Activated CD4-positive, alpha-beta T cell treated with anti-CD3 and anti-CD28 coated beads, Interleukin-2, amount 10 ng/mL, durations not matched to agents 7 days and 5 days (primary cell): Measurements from ENCODE around the gene FNTB. TPM values are rescaled to one million over a fixed set of nuclear protein-coding genes. Genes with fewer than 3 reads are reported as not detected.
"Not testable (repeated sequence)": the region's sequence is repeated elsewhere in the genome, so short reads cannot be mapped to it uniquely, and the experiment has no call there.

Experiments used
- CTCF ChIA-PET: fragments of 350-600 bp; sonication (Branson Sonifier 250); formaldehyde crosslinking; loops from one replicate; lab custom pipeline; 2021; ENCODE audit warnings: antibody characterized with exemption; lab: Charles Lee
- POLR2A ChIA-PET: fragments of 350-600 bp; sonication (Branson Sonifier 250); formaldehyde crosslinking; loops from one replicate; lab custom pipeline; 2021; ENCODE audit warnings: antibody characterized with exemption; lab: Charles Lee
- DNase-seq: peaks from one replicate; pipeline ENCODE4 v3.0.0-alpha.2; 2020
- H3K27ac Mint-ChIP-seq: one replicate; pipeline ENCODE4 v1.8.0; 2021; ENCODE audit warnings: mild to moderate bottlenecking, moderate library complexity, mixed read lengths
- H3K27me3 Mint-ChIP-seq: one replicate; pipeline ENCODE4 v1.8.0; 2021; ENCODE audit warnings: mixed read lengths
- H3K36me3 Mint-ChIP-seq: one replicate; pipeline ENCODE4 v1.8.0; 2021; ENCODE audit warnings: low read depth, mixed read lengths
- H3K4me1 Mint-ChIP-seq: one replicate; pipeline ENCODE4 v1.8.0; 2021; ENCODE audit warnings: mixed read lengths
- H3K4me3 Mint-ChIP-seq: one replicate; pipeline ENCODE4 v1.8.0; 2021; ENCODE audit warnings: mild to moderate bottlenecking, moderate library complexity, mixed read lengths
- H3K9me3 Mint-ChIP-seq: one replicate; pipeline ENCODE4 v1.8.0; 2021; ENCODE audit warnings: mixed read lengths
- total RNA-seq, 2 experiments: library from RNA; stranded (reverse); gene quantifications; one replicate each; pipeline ENCODE4 v1.2.3, GENCODE V29; 2021

Gene FNTB
- total RNA-seq, 2 experiments from 2014 or later: 16.7 to 21.4 TPM

GRCh38 chr14:65075628-65076325, 89.1 kb downstream of the FNTB start:
- Mint-ChIP-seq H3K27ac (no peak overlapping the region), H3K4me1 (peaks cover 41% of the 10 kb centered on the region), H3K27me3 (no peaks in the 10 kb centered on the region), H3K36me3 (peaks cover 55% of the 10 kb centered on the region), H3K9me3 (no peaks in the 10 kb centered on the region), H3K4me3 (no peak overlapping the region)
- DNase-seq: no peak
- CTCF ChIA-PET: interaction anchor here (0.9 to 2.2 kb wide), 4 partner anchors 9 to 23 kb away, joined by 3 to 6 read pairs (median 4); no protein-coding TSS in a partner anchor
- POLR2A ChIA-PET: no interaction called here

GRCh38 chr14:65077318-65077717, 90.6 kb downstream of the FNTB start:
- H3K4me1 Mint-ChIP-seq: peaks cover 56% of the 10 kb centered on the region
- no peak overlapping the region for H3K4me3 Mint-ChIP-seq
- no peaks in the 10 kb centered on the region for H3K9me3 Mint-ChIP-seq
- no peak for DNase-seq
- H3K27ac Mint-ChIP-seq: no peak overlapping the region
- POLR2A ChIA-PET: no interaction called here
- H3K27me3 Mint-ChIP-seq: no peaks in the 10 kb centered on the region
- CTCF ChIA-PET: interaction anchor here (0.7 to 2.2 kb wide), 4 partner anchors 12 to 642 kb away, joined by 4 to 7 read pairs (median 5); no protein-coding TSS in a partner anchor
- peaks cover 71% of the 10 kb centered on the region for H3K36me3 Mint-ChIP-seq

GRCh38 chr14:65079201-65079600, 92.5 kb downstream of the FNTB start:
- H3K27ac Mint-ChIP-seq: peak overlapping the region; percentile 80
- H3K27me3 Mint-ChIP-seq: no peaks in the 10 kb centered on the region
- peaks cover 82% of the 10 kb centered on the region for H3K36me3 Mint-ChIP-seq
- POLR2A ChIA-PET: no interaction called here
- peaks cover 63% of the 10 kb centered on the region for H3K4me1 Mint-ChIP-seq
- no peak overlapping the region for H3K4me3 Mint-ChIP-seq
- H3K9me3 Mint-ChIP-seq: no peaks in the 10 kb centered on the region
- DNase-seq: peak; percentile 22
- CTCF ChIA-PET: no interaction called here

- H3K27me3 Mint-ChIP-seq: no peaks in the 10 kb centered on the region
- H3K36me3 Mint-ChIP-seq: peaks cover 81% of the 10 kb centered on the region
- peak overlapping the region; percentile 80 for H3K27ac Mint-ChIP-seq
Observed at GRCh38 chr14:65079768-65080167, 93.1 kb downstream of the FNTB start.

GRCh38 chr14:65080960-65081747, 94.5 kb downstream of the FNTB start:
- Mint-ChIP-seq H3K27me3 (no peaks in the 10 kb centered on the region), H3K9me3 (peaks cover 4% of the 10 kb centered on the region), H3K27ac (peak overlapping the region; percentile 3), H3K36me3 (peaks cover 81% of the 10 kb centered on the region), H3K4me3 (no peak overlapping the region), H3K4me1 (peaks cover 54% of the 10 kb centered on the region)
- ChIA-PET POLR2A (no interaction called here), CTCF (interaction anchor here (1.0 to 1.7 kb wide), 2 partner anchors 12 to 14 kb away, joined by 3 to 5 read pairs; no protein-coding TSS in a partner anchor)
- DNase-seq: no peak

More at GRCh38 chr14:65079768-65080167, 93.1 kb downstream of the FNTB start:
- ChIA-PET POLR2A (no interaction called here), CTCF (no interaction called here)
- H3K9me3 Mint-ChIP-seq: no peaks in the 10 kb centered on the region
- DNase-seq: no peak
- no peak overlapping the region for H3K4me3 Mint-ChIP-seq
- H3K4me1 Mint-ChIP-seq: peaks cover 60% of the 10 kb centered on the region

- CTCF ChIA-PET: interaction anchor here (0.6 to 1.7 kb wide), 3 partner anchors 10 to 548 kb away, joined by 3 to 5 read pairs (median 4); no protein-coding TSS in a partner anchor
- Mint-ChIP-seq H3K27me3 (no peaks in the 10 kb centered on the region), H3K4me3 (no peak overlapping the region), H3K27ac (no peak overlapping the region), H3K36me3 (peaks cover 88% of the 10 kb centered on the region), H3K4me1 (peaks cover 51% of the 10 kb centered on the region), H3K9me3 (peaks cover 18% of the 10 kb centered on the region)
- POLR2A ChIA-PET: no interaction called here
- no peak for DNase-seq
Observed at GRCh38 chr14:65082930-65083329, 96.2 kb downstream of the FNTB start.

- Mint-ChIP-seq H3K36me3 (peaks cover 92% of the 10 kb centered on the region), H3K4me3 (no peak overlapping the region), H3K27me3 (no peaks in the 10 kb centered on the region), H3K27ac (peak overlapping the region; percentile 22), H3K4me1 (peaks cover 42% of the 10 kb centered on the region), H3K9me3 (peaks cover 29% of the 10 kb centered on the region)
- no peak for DNase-seq
- POLR2A ChIA-PET: no interaction called here
- CTCF ChIA-PET: interaction anchor here (0.9 to 1.1 kb wide), 2 partner anchors 9 to 51 kb away, joined by 3 to 4 read pairs; no protein-coding TSS in a partner anchor
Observed at GRCh38 chr14:65084554-65085505, 98.1 kb downstream of the FNTB start.

- CTCF ChIA-PET, H3K27ac Mint-ChIP-seq: not testable (repeated sequence)
- H3K4me1 Mint-ChIP-seq: peaks cover 23% of the 10 kb centered on the region
Observed at GRCh38 chr14:65086686-65087085, 100.0 kb downstream of the FNTB start.

GRCh38 chr14:65087835-65088234, 101.1 kb downstream of the FNTB start:
- H3K27me3 Mint-ChIP-seq, POLR2A ChIA-PET, H3K4me3 Mint-ChIP-seq, H3K27ac Mint-ChIP-seq, DNase-seq: not testable (repeated sequence)
- CTCF ChIA-PET: interaction anchor here (1.0 kb wide), 1 partner anchor 10 kb away, joined by 3 read pairs; no protein-coding TSS in a partner anchor
- peaks cover 82% of the 10 kb centered on the region for H3K36me3 Mint-ChIP-seq
- peaks cover 30% of the 10 kb centered on the region for H3K9me3 Mint-ChIP-seq
- peaks cover 14% of the 10 kb centered on the region for H3K4me1 Mint-ChIP-seq

More at GRCh38 chr14:65086686-65087085, 100.0 kb downstream of the FNTB start:
- peaks cover 30% of the 10 kb centered on the region for H3K9me3 Mint-ChIP-seq
- DNase-seq, H3K27me3 Mint-ChIP-seq, H3K4me3 Mint-ChIP-seq, POLR2A ChIA-PET: not testable (repeated sequence)
- H3K36me3 Mint-ChIP-seq: peaks cover 86% of the 10 kb centered on the region

GRCh38 chr14:65092349-65092748, 105.7 kb downstream of the FNTB start:
- Mint-ChIP-seq H3K4me1 (peaks cover 36% of the 10 kb centered on the region), H3K9me3 (peaks cover 17% of the 10 kb centered on the region), H3K4me3 (no peak overlapping the region), H3K27ac (no peak overlapping the region), H3K36me3 (peaks cover 87% of the 10 kb centered on the region), H3K27me3 (no peaks in the 10 kb centered on the region)
- ChIA-PET CTCF (interaction anchor here (1.8 kb wide), 1 partner anchor 10 kb away, joined by 5 read pairs; no protein-coding TSS in a partner anchor), POLR2A (no interaction called here)
- DNase-seq: no peak

GRCh38 chr14:65095633-65096205, 109.0 kb downstream of the FNTB start:
- H3K4me3 Mint-ChIP-seq: peak overlapping the region; percentile 35
- no peaks in the 10 kb centered on the region for H3K27me3 Mint-ChIP-seq
- DNase-seq: no peak
- peaks cover 83% of the 10 kb centered on the region for H3K36me3 Mint-ChIP-seq
- CTCF ChIA-PET: interaction anchor here (0.9 to 1.3 kb wide), 2 partner anchors 15 to 20 kb away, joined by 3 read pairs; no protein-coding TSS in a partner anchor
- H3K27ac Mint-ChIP-seq: peak overlapping the region; percentile 75
- POLR2A ChIA-PET: interaction anchor here (0.6 kb wide), 1 partner anchor 286 kb away, joined by 3 read pairs; no protein-coding TSS in a partner anchor
- no peaks in the 10 kb centered on the region for H3K9me3 Mint-ChIP-seq
- H3K4me1 Mint-ChIP-seq: peaks cover 61% of the 10 kb centered on the region
